Ovary (tissue), 3 donors: ENCODE data around the gene AP2B1.

ENCODE experiments used
- EP300 ChIP-seq: sonication (generic); formaldehyde crosslinking; IDR thresholded peaks from one replicate; pipeline ENCODE4 v1.6.1; 2017; ENCODE audit warnings: antibody characterized with exemption
- POLR2A ChIP-seq: fragments of 450-650 bp; IDR thresholded peaks from one replicate; pipeline ENCODE4 v1.6.1; 2017; ENCODE audit warnings: antibody characterized with exemption, mild to moderate bottlenecking, moderate library complexity
- TF ChIP-seq, protein P1 (sequence below), 3 donors: fragments of 450-650 bp in 2 of 3; fragments of 200-600 bp in 1 of 3; IDR thresholded peaks; one replicate each; pipeline versions ENCODE4 v1.5.1 to v1.8.0; 2016 to 2022; ENCODE audit warnings: antibody characterized with exemption in 3 of 3, mild to moderate bottlenecking in 1 of 3
- donor health status: DM: no; HTN: no; CAD: no.

DNA sequence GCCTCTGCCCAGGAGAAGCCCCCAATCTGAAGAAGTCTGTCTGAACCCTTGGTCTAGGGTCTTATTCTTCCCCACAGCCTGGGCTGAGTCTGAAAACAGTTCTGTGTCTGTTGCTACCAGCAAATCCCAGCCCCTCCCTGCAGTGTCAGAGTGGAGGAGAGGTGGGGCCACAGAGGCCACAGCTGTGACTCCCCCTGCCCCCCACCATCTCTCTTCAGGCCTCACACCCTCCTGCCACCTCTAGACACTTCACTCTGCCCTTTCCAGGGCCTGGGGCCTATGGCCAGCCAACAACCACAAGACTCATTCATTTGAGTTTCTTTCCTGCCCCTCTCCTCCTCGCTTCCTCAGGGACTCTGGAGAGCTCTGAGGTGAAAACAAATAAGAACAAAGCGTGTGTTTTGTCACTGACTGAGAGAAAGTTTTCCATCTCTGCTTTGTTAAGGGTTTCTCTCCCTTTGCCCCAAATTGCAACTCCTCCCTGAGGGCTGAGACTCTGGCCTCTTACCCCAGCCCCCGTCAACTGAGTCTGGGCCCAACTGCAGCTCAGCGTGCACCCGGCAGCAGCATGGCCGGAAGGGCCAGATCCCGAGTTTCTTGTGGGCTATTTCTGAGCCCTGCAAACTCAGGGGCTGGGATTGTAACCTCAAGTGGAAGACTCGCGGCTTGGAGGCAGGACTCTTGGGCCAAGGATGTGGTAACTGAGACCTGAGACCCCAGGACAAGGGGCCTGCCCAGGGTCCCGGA lies 186.7 kb downstream of the AP2B1 start:
- no peak for TF ChIP-seq POLR2A
- TF ChIP-seq, protein P1, sequence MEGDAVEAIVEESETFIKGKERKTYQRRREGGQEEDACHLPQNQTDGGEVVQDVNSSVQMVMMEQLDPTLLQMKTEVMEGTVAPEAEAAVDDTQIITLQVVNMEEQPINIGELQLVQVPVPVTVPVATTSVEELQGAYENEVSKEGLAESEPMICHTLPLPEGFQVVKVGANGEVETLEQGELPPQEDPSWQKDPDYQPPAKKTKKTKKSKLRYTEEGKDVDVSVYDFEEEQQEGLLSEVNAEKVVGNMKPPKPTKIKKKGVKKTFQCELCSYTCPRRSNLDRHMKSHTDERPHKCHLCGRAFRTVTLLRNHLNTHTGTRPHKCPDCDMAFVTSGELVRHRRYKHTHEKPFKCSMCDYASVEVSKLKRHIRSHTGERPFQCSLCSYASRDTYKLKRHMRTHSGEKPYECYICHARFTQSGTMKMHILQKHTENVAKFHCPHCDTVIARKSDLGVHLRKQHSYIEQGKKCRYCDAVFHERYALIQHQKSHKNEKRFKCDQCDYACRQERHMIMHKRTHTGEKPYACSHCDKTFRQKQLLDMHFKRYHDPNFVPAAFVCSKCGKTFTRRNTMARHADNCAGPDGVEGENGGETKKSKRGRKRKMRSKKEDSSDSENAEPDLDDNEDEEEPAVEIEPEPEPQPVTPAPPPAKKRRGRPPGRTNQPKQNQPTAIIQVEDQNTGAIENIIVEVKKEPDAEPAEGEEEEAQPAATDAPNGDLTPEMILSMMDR (IDR thresholded peaks at IDR 0.05), result no peak
- no peak for TF ChIP-seq EP300
